ENCODE data around the gene LCN6. TPM values are rescaled to one million over a fixed set of nuclear protein-coding genes. Genes with fewer than 3 reads are reported as not detected.

The LCN6 gene
- total and polyA plus RNA-seq, 10 of the 15 experiments (the other 5 are each of a cell fraction or from before 2014, with no cell fraction given): not detected

DNA sequence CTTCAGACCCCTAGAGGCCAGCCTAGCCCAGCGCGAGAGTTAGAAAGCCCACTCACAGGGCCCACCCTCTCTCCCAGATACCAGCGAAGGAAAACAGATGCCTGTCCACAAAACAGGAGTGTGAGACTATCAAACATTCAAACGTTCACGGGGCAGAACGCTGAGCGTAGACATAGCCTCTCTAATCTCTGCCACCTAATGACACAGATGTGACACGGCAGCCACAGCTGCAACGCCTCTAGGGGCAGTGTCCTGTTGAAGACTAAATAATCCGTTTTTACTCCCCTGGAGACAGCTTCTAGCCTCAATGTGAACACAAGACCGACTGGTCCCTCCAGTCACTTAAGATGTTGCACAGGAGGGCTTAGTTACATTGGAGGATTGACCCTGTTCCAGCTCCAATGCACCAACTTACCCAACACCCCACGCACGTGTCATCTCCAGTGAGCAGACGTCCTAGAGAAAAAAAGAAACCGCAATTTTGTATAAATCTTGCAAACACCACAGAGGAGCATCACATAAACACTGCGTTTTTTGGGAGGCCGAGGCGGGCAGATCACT, 21.6 kb downstream of the LCN6 start:
- Histone ChIP-seq H3K9ac (ENCODE audit: control insufficient read depth, insufficient read depth, low read length) (peak overlapping the region; percentile 79), H3K27me3 (replicated peaks in 1 of 2; ENCODE audit: control insufficient read depth in 2 of 2, insufficient read depth in 2 of 2, low read length in 1 of 2) (no peaks in the 10 kb centered on the region), H3K4me3 (peak overlapping the region; percentile 69), H3K9me3 (replicated peaks; ENCODE audit: control insufficient read depth, insufficient read depth, low read length) (no peaks in the 10 kb centered on the region), H3K36me3 (ENCODE audit: control insufficient read depth in 2 of 2, insufficient read depth in 2 of 2, low read length in 1 of 2) (peaks cover 18 to 28% of the 10 kb centered on the region in 2 experiments), H3K79me2 (ENCODE audit: control insufficient read depth, insufficient read depth, low read length) (peaks cover 45% of the 10 kb centered on the region), H3K27ac (ENCODE audit: control insufficient read depth, insufficient read depth) (peak overlapping the region; percentile 54), H2AFZ (ENCODE audit: control insufficient read depth, low read depth, low read length) (no peak overlapping the region), H3K4me1 (ENCODE audit: control insufficient read depth, insufficient read depth, low read length) (peaks cover 13% of the 10 kb centered on the region), H3K4me2 (ENCODE audit: control insufficient read depth, insufficient read depth) (peak overlapping the region; percentile 93), H4K20me1 (ENCODE audit: control insufficient read depth, insufficient read depth) (peaks cover 9% of the 10 kb centered on the region)
- CTCF ChIA-PET: interaction anchor here (0.7 to 2.4 kb wide), 17 partner anchors 11 to 458 kb away, joined by 3 to 16 read pairs (median 4); partner anchors contain the start of genes AGPAT2, AJM1 and LCN8
- FAIRE-seq: peak; percentile 95
- WGBS (ENCODE audit: insufficient coverage, insufficient replicate concordance, low lambda C conversion rate, missing lambda C conversion rate): 7% methylated on average over 18 of the region's 18 CpGs
- RAD21 ChIA-PET (ENCODE audit: unreplicated experiment): interaction anchor here (1.5 to 1.7 kb wide), 2 partner anchors 15 to 26 kb away, joined by 5 to 6 read pairs; no protein-coding TSS in a partner anchor
- peak; percentile 21 for DNase-seq (ENCODE audit: low read depth, low spot score)
- POLR2A ChIA-PET: interaction anchor here (0.6 to 0.8 kb wide), 4 partner anchors 160 to 387 kb away, joined by 3 to 5 read pairs (median 4); partner anchors contain the start of gene MAN1B1
- intact Hi-C loops (cut with micrococcal nuclease; ENCODE audit: unreplicated experiment): no loop called here
- BruUV-seq (replicated peaks): no TSS peak
- peak; percentile 69 for ATAC-seq
- in situ Hi-C loops (cut with MboI): no loop called here
- SMC1A ChIA-PET (ENCODE audit: uncharacterized antibody, unreplicated experiment): interaction anchor here (0.8 to 1.5 kb wide), 6 partner anchors 8 to 37 kb away, joined by 3 to 7 read pairs (median 3); partner anchors contain the start of genes LCN10 and LCN8
- TF ChIP-seq PML (IDR thresholded peaks at IDR 0.05; ENCODE audit: low read length) (no peak), NR2F1 (conservative IDR thresholded peaks at IDR 0.05) (no peak), RAD21 (IDR thresholded peaks at IDR 0.05; ENCODE audit: insufficient read depth, low read depth, low read length) (peak; percentile 42; the same call in 1 of the 2 replicates), CBX5 (IDR thresholded peaks at IDR 0.05; ENCODE audit: low read depth) (no peak), POLR2AphosphoS5 (IDR thresholded peaks at IDR 0.05; ENCODE audit: low read length) (peak; percentile 55; the same call in 1 of the 2 replicates), BHLHE40 (IDR thresholded peaks at IDR 0.05; ENCODE audit: borderline replicate concordance in 1 of 2, low read depth in 2 of 2, low read length in 1 of 2) (peak; percentile 54 to 57; a peak in 3 of 4 replicates), ZBED1 (IDR thresholded peaks at IDR 0.05; ENCODE audit: borderline replicate concordance) (peak; percentile 39; the same call in 1 of the 2 replicates), SUPT20H (IDR thresholded peaks at IDR 0.05; ENCODE audit: borderline replicate concordance, control insufficient read depth, low read depth, low read length) (no peak), ZNF207 (IDR thresholded peaks at IDR 0.05; ENCODE audit: borderline replicate concordance) (no peak), RELA (IDR thresholded peaks at IDR 0.05; ENCODE audit: borderline replicate concordance, partially characterized antibody) (no peak), TCF12 (IDR thresholded peaks at IDR 0.05; ENCODE audit: low read depth, low read length) (peak; percentile 68), KLF5 (IDR thresholded peaks at IDR 0.05; ENCODE audit: partially characterized antibody) (peak; percentile 37), TCF3 (IDR thresholded peaks at IDR 0.05; ENCODE audit: borderline replicate concordance, insufficient read depth, low read depth, low read length) (peak; percentile 12; the same call in 1 of the 2 replicates), RFX5 (IDR thresholded peaks at IDR 0.05; ENCODE audit: low read depth, low read length) (no peak), CHD4 (IDR thresholded peaks at IDR 0.05) (no peak), CREM (IDR thresholded peaks at IDR 0.05; ENCODE audit: low read depth) (peak; percentile 65), YY1 (IDR thresholded peaks at IDR 0.05; ENCODE audit: low read depth, low read length) (0 out of 2 replicates have a peak, but pooled peaks have one; percentile 47)
- TF ChIP-seq, protein P1, sequence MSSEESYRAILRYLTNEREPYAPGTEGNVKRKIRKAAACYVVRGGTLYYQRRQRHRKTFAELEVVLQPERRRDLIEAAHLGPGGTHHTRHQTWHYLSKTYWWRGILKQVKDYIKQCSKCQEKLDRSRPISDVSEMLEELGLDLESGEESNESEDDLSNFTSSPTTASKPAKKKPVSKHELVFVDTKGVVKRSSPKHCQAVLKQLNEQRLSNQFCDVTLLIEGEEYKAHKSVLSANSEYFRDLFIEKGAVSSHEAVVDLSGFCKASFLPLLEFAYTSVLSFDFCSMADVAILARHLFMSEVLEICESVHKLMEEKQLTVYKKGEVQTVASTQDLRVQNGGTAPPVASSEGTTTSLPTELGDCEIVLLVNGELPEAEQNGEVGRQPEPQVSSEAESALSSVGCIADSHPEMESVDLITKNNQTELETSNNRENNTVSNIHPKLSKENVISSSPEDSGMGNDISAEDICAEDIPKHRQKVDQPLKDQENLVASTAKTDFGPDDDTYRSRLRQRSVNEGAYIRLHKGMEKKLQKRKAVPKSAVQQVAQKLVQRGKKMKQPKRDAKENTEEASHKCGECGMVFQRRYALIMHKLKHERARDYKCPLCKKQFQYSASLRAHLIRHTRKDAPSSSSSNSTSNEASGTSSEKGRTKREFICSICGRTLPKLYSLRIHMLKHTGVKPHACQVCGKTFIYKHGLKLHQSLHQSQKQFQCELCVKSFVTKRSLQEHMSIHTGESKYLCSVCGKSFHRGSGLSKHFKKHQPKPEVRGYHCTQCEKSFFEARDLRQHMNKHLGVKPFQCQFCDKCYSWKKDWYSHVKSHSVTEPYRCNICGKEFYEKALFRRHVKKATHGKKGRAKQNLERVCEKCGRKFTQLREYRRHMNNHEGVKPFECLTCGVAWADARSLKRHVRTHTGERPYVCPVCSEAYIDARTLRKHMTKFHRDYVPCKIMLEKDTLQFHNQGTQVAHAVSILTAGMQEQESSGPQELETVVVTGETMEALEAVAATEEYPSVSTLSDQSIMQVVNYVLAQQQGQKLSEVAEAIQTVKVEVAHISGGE (CRISPR knock-in tag; IDR thresholded peaks at IDR 0.05): no peak
- TF ChIP-seq, protein P2, sequence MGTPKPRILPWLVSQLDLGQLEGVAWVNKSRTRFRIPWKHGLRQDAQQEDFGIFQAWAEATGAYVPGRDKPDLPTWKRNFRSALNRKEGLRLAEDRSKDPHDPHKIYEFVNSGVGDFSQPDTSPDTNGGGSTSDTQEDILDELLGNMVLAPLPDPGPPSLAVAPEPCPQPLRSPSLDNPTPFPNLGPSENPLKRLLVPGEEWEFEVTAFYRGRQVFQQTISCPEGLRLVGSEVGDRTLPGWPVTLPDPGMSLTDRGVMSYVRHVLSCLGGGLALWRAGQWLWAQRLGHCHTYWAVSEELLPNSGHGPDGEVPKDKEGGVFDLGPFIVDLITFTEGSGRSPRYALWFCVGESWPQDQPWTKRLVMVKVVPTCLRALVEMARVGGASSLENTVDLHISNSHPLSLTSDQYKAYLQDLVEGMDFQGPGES (IDR thresholded peaks at IDR 0.05): no peak
- TF ChIP-seq, protein P3, sequence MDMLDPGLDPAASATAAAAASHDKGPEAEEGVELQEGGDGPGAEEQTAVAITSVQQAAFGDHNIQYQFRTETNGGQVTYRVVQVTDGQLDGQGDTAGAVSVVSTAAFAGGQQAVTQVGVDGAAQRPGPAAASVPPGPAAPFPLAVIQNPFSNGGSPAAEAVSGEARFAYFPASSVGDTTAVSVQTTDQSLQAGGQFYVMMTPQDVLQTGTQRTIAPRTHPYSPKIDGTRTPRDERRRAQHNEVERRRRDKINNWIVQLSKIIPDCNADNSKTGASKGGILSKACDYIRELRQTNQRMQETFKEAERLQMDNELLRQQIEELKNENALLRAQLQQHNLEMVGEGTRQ (IDR thresholded peaks at IDR 0.05; ENCODE audit: borderline replicate concordance, low read depth, low read length): no peak
